NCI-H2196 treated with DMSO at 0.1 percent for 48 hours (cell line): Measurements from ENCODE around the gene POSTN.
"Not testable (repeated sequence)": the region's sequence is repeated elsewhere in the genome, so short reads cannot be mapped to it uniquely, and the experiment has no call there.

Experiments used
- DNase-seq: peaks from one replicate; lab custom pipeline; 2025; ENCODE audit not compliant: unreplicated experiment; lab: John Stamatoyannopoulos, UW

The POSTN gene

DNA sequence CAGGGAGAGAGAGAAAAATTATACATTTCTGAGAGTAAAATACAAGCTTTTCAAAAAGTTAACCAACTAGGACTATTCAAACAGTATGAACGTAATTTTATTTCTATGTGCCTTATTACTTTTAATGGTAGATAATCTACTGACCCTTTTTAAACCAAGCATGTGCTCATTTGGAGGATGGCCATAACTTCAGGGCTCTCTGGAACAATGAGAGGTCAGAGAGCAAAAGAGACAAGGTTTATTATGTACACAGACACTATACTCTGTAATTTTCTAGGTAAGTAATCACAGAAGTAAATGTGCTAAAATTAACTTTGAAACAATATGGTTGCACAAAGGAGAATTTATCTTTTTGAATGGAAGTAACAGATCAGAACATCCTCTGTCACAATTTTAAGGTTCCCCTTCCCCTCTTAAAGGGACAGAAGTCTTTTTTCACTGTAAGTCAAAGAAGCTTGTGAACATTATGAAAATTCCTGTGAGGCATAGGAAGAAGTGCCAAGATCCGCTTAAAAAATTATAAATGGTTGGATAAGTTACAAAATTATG lies 1.0 kb downstream of the POSTN start:
- no peak for DNase-seq

DNA sequence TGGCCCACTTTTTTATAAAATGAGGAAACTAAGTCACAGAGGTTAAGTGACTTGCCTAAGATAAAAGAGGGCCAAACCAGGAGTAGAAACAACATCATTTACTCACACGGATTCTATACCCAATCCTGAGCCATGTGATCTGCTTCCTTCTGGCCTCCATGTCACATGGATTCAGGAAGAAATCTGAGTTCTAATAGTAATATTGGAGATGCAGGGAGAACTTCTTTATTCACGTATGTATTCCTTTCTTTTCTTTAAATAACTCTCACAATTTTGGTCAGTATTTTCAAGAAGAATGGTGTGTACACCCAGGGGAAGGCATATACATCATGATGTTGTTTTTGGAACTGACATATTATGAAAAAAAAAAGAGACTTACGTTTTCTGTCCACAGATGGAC lies 1.8 kb downstream of the POSTN start:
- DNase-seq, result no peak

DNA sequence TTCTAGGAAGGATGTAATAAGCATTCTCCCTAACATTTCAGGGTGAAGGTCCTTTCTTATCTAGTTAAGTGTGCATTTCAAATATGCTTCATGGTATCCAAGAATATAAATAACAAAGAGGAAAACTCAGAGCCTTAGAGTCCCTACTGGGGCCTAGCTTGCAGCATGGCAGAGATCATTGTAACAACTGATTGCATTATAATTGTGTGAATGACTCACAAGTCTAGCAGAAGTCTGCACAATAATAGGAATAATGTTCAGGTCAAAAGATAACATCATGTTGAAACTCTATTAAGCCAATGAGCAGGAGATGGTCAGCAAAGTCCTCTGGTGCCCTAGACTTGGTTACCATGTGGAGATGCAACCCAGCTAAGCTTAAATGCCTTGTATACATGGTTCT lies 3.4 kb downstream of the POSTN start:
- no peak for DNase-seq

DNA sequence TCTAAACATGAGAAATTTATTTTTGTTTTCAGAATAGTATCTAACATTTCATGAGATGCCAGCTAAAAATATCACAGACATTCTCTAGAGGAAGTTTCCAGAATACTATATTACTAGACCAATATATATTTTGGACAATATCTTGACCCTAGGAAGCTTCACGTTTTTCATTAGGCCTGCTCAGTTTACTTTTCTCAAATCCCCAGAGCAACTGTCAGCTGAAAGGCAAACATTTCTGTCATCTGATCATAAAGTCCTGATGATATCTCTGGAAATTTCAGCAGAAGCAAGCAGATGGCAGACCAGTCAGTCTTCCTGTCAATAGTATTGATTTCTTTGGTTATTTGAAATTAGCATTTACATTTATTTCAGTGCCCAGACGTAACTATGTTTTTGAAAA lies 4.0 kb downstream of the POSTN start:
- DNase-seq, result no peak

DNA sequence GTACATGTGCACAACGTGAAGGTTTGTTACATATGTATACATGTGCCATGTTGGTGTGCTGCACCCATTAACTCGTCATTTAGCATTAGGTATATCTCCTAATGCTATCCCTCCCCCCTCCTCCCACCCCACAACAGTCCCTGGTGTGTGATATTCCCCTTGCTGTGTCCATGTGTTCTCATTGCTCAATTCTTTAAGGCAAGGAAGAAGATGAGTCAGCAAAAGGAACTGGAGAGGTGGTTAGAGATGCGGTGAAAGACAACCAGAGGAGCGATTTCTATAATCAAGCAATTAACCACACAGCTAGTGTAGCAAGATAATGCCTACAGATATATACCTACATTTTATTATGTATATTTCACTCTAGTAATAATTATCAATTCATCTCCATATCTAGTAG lies 9.2 kb downstream of the POSTN start:
- not testable (repeated sequence) for DNase-seq

DNA sequence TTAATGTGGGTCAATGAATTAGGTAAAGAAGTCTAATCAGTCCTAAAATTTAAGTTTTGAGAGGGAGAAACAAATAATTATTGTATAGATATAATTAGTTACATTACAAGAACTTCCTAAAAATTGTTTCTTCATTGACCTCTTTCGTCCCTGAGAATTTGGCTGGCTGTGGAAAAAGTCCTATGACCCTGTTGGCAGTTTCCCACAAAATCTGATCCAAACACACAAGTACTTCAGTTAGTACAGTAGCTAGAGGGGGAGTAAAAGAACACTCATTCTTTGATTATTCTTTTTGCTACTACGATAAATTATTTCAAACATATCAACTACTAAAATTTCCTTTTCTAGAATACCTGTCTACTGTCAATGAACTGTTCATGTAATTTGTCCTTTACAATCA lies 11.3 kb downstream of the POSTN start:
- no peak for DNase-seq

DNA sequence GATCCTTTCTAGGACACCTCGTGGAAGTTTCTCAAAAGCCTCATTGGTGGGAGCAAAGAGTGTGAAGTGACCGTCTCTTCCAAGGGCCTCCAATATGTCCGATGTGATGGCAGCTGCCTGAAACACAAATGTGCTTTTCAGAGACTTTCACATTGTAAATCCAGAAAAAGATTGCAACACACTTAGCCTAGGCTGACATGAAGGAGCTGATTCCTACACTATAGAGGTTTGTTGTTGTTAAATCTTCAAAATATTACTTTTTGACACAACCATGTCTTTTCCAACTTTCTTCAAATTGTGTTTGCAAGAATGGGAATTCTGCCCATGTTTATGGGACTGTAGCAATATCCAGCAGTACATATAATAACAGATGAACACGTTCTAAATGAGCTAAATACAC lies 12.4 kb downstream of the POSTN start:
- no peak for DNase-seq

DNA sequence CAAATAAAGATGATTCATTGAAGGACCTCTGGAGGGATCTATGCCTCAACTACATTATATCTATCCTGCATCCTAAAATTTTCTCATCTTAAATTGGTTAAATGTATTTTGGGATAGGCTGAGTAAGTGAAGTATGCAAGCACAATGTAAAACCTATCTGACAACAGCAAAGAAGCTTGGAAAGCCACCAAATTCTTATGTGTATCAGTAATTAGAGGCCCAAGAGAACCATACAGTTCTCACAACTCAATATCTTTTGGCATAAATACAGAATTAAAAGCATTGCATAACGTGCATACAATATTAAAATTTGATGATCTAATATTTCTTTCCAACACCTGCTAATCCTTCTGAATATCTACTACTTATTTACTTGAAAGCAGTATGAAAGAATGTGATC lies 13.0 kb downstream of the POSTN start:
- no peak for DNase-seq

DNA sequence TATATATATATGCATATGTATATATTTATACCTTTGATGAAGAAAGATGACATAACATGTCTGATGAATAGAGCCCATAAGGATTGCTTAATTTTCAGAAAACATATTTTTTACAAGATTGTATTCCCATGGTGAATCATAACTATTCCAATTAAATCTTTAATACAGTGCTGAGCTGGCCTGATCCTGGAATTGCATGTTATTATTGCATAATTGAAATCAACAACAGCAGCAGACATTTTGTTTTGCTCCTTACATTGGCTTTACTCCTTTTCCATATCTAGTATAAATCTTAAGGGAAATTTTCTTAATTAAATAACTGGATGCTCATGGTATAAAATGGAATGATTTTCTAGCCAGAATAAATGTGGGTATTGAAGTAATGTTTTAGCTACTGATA lies 22.0 kb downstream of the POSTN start:
- no peak for DNase-seq

DNA sequence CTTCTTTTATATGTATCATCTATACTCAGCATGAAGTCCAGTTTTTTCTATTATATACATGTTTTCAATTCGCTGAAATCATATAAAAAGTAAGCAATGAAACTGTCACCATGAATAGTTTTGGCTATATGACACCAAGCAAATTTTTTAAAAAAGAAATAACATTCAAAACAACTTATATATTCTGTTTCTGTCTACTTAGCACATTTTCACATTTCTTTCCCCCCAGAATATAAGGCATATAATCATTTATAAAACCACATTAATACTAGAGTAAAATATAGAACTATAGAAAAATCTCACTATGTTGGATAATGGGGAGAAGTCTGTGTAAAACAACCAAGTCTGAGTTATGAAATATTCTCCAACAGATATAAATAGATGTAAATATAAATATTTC lies 33.1 kb downstream of the POSTN start:
- DNase-seq, result no peak

DNA sequence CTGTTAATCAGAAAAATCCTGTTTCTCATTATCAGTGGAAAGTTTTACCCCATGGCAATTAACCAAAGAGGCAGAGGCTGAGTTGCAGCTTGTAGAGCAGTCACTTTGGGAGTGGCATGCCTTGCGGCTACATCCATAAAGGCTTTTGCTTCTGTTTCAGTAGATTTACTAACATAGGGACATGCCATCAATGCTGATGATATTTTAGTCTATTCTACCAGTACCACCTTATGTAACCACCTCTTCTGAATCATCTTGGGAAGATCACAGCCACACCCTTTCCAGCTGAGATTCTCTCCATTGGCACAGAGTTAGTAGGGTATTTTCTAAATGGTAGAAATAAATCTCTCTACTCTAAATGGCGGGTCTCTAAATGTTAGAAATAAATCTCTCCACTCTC lies 37.5 kb downstream of the POSTN start:
- DNase-seq, result no peak

DNA sequence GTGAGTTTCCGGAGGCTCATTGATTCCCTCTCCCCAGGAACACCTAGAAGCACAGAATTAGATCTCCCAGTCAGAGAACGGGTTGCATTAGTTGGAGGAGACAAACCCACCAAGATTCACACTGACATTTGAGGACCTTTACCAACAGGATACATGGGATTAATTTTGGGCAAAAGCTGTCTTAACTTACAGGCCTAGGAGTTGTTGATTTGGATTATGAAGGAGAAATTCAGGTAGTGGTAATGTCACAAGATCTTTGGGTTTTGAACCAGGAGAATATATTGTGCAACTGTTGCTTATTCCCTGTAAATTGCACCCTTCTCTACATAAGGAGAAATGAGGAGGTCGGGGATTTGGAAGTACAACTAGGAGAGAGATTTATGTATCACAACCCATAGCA lies 38.0 kb downstream of the POSTN start:
- DNase-seq, result no peak

DNA sequence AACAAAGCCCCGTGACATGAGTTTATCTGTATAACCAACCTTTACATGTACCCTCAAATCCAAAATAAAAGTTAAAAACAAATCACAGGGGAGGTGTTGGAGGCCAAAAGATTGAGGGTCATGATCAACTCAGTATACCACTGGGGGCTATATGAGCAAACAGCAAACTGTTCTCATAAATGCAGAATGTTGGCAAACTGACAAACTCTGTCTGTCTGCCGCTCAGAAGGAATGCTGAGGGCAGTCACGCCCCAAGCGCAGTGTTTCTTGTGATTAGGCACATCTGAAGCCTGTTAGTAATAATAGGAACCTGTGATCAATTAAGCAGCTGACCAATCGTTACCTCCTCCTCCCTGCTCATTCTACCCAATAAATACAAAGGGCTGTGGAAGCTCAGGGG lies 39.8 kb downstream of the POSTN start:
- not testable (repeated sequence) for DNase-seq

DNA sequence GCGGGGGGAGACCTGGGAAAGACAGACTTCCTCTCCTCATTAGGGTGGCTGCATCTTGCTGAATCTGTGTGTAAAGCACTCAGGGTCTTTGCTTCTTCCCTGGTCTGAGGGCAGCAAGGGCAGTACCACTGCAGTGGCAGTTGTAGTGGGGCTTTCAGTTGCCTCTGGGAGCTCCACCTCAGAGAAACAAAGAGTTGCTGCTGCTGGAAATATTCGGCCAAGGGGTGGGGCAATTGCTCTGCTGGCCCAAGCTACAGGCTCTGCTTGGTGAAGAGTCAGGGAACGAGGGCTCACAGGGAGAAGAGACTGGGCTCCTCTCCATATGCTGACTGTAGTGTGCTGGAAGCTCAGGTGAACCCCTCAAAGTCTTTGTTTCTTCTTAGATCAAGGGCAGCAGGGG lies 52.5 kb downstream of the POSTN start:
- DNase-seq, result no peak

DNA sequence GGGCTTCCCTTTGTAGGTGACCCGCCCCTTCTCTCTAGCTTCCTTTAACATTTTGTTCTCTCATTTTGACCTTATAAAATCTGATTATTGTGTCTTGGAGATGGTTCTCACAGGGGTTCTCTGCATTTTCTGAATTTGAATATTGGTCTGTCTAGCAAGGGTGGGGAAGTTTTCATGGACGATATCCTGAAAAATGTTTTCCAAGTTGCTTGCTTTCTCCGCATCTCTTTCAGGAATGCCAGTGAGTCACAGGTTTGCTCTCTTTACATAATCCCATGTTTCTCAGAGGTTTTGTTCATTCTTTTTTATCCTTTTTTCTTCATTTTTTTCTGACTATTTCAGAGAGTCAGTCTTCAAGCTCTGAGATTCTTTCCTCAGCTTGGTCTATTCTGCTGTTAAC lies 53.6 kb downstream of the POSTN start:
- no peak for DNase-seq

DNA sequence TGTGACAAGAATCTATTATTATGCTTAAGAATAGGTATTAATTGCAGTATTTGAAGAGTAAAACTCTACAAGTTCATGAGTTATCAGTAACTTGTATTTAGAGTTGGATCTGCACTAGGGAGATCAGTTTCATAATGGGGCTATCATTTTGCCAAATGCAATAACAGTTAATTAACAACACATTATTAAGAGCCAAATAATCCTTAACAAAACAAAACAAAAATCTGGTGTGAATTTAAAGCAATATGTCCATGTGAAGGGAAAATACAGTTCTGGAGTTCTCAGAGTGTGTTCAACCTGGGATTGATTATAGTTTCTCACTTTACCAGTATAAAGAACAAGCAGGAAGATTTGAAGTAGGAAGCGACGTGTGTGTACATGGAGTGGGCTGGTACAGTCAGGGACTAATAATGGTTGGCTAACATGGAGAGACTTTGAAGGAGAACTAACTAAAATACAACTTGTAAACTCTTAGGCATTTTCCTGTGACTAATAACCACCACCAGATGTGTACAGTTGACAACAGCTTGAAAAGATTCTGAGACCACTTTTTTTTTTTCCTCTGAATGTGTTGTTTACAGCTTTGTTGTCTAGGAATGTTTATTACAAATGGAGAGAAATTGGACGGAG lies 58.5 kb downstream of the POSTN start:
- no peak for DNase-seq

DNA sequence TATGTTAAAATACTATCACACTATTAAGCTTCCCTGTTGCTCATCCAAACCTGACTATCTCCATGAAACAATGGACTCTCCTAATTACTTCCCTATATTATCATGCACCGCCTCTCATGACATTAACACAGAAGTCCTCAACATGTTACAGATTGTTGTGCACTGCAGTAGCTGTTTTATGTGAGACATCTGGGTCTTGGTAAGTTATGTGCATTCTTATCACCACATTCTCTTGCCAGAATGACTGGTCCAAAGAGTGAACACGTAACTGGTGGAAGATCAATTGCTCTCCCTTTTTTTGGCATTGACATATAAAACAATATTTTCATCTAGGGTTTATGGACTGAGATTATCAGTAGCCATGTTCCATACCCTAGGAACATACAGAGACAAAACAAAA lies 59.4 kb downstream of the POSTN start:
- no peak for DNase-seq

DNA sequence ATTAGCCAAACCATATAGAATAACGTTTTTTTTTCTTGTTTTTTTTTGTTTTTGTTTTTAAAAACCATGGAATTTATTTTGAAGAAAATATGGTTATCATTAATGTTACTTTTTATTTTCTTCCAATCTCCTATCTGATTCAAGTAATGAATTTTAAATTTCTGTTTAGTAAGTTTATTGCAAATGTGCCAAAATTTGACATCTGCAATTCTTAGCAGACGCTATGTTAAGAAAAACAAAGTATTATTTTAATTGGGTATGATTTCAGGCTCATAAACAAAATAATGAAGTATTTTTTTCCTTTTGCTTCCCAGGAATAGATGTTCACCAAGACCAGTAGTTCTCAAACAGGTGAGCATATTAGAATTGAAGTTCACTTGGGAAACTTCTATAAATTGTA lies 63.1 kb downstream of the POSTN start:
- DNase-seq, result no peak

DNA sequence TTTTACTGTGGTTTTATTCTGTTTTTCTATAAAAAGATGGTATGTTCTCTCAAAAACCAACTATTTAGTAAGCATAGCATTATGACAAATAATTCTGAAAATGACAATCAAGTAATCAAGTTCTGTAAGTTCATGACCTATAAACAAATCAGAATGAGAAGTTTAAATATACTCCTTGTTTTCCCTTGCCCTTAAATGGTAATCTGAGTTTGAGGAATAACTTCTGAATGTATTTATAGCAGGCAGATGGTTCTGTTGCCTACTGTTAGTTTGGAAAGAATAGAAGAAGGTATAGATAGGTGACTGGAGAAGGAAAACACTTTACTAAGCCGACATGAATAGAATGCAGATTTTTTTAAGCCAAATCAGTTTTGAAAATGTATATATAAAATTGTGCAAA lies 63.9 kb downstream of the POSTN start:
- DNase-seq, result no peak

DNA sequence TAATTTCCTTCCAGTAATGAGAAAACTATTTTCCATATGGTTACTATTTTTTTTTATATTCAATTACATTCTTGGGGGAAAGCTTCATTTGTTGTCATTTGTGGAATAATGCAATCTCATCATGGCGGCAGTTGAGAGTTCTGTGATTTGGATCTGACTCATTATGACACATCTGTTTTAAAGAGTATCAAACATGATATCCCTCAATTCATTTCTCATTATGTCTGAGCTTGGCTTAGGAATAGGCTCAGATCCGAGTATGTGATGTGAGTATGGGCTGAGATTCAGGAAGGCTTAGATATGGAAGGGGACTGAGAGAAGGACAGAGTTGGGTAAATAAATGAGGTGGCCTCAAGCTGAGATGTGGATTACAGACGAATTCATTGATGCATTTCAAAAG lies 64.4 kb downstream of the POSTN start:
- no peak for DNase-seq

DNA sequence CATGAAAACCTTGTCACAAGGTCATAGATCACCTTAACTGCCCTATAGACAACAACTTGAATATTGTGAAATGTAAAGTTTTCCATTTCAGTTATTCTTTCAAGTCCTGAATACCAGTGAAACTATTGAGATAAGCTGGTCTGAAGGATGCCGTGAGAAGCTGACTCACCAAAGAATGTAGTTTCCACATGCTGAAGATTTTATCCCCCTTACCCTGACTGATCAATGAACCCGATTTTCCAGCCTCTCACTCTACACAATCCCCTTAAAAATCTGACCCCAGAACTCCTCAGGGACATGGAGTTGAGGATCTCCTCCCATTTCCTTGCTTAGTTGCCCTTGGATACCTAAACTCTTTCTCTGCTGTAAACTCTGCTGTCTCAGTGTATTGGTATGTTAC lies 67.5 kb downstream of the POSTN start:
- DNase-seq, result no peak

DNA sequence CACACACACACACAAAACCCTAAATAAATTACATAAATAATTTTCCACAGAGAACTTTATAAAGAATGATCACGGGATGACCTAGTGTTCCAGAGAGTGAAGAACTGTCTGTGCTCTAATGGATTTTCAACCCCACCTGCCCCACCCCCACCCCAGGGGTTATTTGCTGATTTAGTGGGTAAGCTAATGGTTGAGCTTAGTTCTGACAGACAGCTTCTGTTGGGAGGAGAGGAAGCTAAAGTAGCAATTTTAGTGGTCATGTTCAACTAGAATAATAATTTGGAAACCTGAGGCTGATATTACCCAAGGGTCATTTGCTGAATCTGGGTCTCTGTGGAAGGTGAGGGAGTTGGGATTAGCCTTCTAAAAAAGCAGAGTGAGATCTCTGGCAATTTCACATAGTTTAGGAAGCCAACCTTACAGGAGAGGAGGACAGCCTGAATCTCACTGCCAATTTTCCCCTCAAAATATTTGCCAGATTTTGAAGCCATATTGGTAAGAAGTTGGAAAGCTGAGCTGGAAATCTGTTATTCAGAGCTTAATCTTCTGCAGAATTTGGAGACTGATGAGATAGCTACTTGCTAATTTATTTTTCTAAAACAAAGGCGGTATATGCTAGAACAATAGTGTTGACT lies 68.7 kb downstream of the POSTN start:
- DNase-seq, result no peak
